ENCODE measurements around the gene COA1.
"Not testable (repeated sequence)": the region's sequence is repeated elsewhere in the genome, so short reads cannot be mapped to it uniquely, and the experiment has no call there.

COA1 gene

DNA sequence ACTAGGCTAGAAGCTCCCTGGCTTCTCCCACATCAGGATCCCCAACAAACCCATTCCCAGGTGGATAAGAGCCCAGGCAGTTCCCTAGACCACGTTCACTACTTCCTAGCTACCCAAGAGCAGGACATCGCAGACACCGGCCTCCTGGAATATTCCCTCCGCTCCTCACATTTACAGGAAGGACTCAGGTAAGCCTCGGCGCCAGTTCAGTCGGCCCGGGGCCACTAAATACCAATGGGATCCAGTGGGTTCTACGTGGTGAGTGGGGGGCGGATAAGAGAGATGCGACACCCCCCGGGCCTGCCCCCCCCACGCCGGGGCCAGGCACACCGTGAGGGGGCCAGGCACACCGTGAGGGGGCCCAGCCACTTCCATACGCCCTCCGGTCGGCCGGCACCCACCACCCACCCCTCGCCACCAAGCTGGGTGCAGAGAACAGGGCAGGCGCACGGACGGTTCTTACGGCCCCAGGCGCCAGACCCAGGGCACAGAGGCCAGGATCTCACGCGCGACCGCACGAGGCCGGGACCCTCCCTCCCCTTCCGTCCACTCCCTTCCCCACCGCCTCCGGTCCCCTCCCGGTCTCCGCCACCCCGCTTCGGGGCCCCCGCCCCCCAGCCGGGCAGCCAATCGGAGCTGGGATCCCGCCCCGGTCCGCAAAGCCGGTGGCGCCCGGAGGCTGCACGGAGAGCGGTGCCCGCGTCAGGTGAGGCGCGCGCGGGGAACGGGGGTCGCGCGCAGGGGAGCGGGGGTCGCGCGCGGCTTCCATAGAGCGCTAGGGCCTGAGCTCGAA is 28.9 kb upstream of the COA1 start, which contains the start of gene BLVRA:
BLVRA (plus strand) TSS at position 652 of the 793 bp plus-strand sequence. CDS start 12,479 bp downstream, outside the sequence.
- DNase-seq, result peak; percentile 65

DNA sequence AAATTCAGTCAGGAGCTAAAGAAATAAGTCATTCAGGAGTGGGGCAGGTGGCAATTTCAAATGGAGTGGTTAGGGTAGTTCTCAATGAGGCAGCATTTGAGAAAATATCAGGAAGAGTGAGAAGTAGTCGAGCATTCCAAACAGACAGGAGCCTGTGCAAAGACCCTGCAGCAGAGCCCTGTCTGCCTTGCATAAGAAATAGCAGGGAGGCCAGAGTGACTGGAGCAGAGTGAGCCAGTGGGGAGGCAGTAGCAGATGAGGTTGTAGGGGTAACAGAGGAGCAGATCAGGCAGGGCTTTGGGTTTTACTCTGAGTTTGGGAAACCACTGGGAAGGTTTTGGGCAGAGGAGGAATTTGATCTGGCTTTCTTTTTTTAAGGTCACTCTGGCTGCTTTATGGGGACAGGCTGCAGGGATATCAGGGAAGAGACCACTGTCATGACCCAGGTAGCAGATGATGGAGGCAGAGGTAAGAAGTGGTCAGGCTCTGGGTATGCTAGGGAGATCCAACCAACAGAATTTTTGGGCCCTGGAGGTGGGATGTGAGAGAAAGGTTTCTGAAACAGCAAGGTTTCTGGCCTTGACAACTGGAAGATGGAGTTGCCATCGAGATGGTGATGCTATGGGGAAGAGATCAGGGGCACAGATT is 27.9 kb upstream of the COA1 start:
- no peak for DNase-seq

DNA sequence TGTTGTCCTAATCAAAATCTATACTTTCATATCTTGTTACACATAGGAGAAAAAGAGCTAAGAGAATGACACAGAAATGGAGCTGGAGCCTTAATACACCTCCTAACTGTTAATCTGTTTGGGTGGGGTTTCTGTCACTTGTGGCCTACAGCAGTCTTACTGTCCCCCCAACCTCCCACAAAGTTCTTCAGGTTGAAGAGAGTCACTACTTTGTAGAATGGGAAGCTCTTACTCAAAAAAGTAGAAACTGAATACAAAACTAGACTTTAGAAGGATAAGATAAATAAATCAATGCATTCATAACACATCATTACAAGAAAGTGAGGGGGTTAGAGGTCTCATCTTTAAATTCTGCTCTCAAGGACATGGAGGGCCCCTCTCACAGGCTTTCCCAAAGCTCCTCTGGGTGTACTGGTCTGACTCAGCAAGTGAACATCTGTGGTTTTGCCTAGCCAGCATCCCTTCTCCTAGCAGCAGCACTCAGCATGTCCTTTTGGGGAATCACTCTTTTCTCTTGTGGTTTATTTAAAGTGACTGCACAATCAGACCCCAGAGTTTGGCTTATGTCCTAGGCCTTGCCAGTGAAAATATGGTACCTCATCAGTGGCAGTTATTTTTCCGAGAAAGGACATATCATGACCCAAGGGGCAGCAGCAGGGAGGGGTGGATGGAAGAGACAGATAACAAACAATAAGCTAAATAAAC is 27.2 kb upstream of the COA1 start:
- no peak for DNase-seq

DNA sequence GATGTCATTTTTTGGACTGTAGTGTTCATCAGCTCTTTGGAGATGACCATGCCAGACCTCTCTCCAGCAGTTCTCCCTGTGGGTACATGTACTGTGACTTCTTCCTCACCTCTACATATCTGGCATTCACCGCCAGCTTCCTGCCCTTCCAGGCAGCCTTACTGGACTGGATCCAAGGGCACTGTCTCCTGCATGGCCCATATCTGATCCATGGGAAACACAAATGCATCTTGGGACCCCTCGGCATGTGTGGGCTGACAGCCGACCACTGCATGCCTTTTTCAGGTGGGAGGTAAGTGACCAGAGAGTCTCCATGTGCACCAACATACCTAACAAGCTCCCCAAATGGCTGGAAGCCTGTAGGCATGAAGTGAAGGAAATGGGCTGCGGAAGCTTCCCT is 25.3 kb upstream of the COA1 start:
- DNase-seq, result no peak

DNA sequence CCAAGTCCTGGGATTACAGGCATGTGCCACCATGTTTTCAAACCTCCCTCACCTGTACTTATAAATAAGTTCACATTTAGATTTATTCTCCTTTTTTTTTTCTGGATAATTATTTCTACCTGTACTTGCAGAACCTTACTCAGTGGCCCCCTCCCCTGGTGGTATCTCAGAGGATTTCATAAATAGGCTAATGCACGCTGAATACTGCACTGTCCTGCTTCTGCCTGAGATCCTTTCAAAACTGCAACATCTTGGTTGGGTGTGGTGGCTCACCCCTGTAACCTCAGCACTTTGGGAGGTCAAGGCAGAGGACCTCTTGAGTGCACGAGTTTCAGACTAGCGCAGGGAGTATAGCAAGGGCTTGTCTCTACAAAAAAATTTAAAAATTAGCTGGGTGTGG is 24.5 kb upstream of the COA1 start:
- no peak for DNase-seq

DNA sequence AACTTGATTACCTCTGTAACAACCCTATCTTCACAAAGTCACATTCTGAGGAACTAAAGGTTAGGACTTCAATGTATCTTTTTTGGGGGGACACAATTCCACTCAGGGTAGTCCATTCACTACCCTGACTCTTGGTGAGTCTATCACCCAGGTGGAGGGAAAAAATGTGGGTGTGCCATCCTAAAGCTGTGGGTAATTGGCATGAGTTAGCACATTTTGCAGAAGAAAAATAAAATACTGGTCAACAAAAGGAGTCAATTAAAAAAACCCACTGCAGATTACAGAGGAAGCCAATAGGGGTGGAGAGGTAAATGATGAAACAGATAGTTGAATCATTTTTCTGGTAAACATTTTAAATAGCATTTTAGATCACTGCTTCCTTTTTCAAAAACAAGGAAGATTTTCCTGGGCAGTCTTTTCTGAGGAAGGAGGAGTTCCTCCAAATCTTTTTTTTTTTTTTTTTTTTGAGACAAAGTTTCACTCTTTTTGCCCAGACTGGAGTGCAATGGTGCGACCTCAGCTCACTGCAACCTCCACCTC is 24.0 kb upstream of the COA1 start:
- DNase-seq, result no peak

DNA sequence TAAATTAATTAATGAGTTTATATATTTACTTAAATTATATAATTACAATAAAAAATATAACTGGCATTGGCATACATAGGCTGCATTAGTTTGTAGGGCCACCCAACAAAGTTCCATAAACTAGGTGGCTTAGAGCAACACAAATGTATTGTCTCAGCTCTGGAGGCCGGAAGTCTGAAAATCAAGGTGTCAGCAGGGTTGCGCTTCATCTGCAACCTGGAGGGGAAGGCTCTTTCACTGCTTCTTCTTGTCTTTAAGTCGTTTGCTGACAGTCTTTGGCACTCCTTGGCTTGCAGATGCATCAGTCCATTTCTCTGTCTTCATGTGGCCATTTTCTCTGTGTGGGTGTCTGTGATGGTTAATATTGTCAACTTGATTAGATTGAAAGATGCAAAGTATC is 23.1 kb upstream of the COA1 start:
- DNase-seq, result no peak

DNA sequence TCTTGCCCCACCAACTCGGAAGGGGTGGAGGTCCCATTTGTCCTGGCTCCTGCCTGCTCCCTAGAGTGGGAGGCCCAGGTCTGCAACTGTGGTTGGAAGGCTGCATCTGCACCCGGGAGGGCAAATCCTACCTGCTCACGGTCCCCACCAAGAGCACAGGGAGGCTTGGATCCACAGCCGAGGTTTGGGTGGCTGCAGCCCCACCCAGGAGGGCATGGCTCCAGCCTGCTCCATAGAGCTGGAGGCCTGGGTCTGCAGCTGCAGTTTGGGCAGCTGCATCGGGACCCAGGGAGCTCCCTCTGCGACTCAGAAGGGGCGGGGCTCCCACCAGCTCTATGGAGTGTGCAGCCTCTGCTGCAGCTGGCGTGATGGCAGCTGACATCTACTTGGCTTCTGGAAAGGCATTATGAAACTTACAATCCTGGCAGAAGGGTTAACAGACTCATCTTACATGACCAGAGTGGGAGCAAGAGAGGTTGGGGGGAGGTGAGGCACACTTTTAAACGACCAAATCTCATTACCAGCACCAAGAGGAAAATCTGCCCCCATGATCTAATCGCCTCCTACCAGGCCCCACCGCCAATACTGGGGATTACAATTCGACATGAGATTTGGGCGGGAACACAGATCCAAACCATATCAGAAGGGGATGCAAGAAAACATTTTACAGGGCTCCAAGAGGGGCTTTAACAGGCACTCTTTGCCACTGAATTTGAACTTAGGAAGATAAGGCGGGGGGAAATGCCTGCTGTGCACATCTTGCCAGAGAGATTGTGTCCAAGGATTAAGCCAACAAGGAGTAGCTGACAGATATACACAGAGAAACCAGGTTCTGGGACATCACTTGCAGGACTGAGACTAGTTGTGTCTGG is 20.9 kb upstream of the COA1 start:
- no peak for DNase-seq

DNA sequence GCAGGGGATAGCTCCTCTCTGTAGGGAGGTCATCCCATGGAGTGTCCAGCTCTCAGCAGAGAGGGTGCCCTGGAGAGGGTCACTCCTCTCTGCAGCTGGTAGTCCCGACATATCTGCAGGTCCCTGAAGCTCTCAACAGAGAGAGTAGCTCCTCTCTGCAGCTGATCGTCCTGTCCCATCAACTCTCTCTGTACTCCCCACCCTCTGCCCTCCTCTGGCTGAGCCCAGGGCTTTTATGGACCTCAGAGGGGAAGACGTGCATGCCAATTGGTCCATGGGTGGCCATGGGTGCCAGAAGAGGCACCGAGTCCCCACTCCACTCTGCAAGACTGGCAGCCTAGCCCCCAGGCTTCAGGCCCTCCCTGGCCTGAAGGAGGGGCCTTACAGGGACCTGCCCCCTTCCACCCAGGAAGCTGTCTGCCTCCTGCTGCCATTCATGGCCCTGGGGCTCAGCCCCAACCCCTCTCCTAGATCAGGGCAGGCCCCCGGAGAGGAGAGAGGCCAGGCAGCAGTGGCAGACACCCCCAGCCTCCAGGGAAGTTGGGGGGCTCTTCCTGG is 20.1 kb upstream of the COA1 start:
- DNase-seq, result no peak

DNA sequence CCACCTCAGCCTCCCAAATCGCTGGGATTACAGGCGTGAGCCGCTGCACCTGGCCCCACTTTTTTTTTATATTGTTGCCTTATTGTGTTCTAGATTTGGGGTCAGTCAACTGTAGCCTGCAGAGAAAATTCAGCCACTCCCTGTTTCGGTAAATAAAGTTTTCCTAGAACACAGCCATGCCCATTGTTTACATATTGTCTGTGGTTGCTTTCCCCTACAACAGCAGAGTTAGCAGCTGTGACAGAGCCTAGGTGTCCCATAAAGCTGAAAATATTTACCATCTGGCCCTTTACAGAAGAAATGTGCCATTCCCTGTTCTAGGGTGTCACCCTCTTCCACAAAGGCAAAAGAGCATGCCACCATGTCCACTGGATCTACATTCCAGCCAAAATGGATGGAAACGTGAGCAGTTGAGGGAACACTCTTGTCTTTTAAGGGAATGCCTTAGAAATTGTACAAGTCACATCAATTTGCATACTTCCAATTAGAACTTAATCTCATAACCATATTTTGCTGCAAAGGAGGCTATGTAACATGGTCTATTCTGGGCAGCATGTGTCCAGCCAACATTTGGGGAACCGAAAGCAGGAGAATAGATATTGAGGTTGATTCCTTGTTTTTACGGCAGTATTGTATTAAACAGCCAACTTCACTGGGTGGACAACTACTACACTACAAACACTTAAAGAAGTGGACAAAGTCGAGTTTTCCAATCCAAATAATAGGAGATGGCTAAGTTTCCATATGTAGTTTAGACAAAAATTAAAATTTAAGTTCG is 18.2 kb upstream of the COA1 start:
- DNase-seq, result no peak

DNA sequence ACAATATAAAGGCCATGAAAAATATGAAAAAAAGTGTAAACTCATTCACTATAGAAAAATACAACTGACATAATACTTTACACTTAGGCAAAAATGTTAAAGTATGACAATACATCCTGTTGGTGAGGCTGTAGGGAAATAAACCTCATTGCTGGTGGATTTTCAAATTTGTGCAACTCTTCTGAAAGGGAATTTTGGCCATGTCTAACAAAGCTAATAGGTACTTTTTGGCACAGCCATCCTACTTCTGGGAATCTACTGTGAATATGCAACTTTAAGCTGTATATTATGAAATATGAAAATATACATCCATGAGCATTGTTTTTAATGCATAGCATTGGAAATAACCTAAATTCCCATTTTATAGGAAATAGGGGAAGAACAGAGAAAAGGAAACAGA is 13.4 kb upstream of the COA1 start:
- DNase-seq, result no peak

DNA sequence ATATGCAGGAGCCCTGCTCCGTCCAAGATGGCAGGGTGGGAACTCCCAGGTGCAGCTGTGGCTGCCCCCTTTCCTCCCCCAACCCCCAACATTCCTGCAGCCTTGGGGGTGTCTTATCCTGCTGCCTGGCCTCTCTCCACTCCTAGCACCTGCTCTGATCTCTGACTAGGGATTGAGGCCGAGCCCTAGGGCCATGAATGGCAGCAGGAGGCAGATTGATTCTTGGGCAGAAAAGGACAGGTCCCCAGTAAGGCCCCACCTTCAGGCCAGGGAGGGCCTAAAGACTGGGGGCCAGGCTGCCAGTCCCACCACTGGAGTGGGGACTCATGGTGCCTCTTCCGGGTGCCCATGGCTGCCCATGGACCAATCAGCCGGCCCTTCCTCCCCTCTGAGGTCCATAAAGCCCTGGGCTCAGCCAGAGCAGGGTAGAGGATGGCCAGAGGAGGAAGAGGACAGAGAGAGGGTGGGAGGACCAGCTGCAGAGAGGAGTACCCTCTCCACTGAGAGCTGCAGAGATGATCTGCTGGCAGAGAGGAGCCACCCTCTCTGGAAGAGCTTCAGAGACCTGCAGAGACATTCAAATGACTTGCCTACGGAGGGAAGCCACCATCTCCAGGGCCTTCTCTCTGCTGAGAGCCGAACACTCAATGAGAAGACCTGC is 8.3 kb upstream of the COA1 start:
- no peak for DNase-seq

DNA sequence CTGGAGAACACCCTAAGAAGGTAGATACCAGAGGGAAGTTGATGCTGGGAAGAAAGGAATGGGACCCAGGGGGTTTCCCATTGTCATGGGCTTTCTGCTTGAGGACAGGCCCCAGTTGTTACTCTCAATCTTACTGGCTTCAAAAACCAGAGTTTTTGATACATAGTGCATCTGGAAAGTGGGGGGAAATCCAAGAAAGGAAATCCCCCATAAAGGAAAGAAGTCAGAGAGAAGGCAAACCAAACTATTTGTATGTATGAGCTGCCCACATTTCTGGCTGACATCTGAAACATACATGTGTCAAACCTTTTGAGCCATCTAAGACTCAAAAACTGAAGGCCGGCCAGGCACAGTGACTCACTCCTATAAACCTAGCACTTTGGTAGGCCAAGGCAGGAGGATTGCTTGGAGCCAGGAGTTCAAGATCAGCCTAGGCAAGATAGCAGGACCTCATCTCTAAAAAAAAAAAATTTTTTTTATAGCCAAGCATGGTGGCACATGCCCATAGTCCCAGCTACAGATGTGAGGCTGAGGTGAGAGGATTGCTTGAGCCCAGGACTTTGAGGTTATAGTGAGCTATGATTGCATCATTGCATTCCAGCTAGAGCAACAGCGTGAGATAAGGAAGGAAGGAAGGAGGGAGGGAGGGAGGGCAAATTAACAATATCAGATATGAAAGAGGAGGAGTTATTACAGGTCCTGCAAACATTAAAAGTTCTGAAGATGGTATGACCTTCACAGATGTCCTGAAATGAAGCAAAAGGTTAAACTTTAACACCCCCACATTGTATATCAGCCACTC is 6.7 kb upstream of the COA1 start:
- DNase-seq, result no peak

DNA sequence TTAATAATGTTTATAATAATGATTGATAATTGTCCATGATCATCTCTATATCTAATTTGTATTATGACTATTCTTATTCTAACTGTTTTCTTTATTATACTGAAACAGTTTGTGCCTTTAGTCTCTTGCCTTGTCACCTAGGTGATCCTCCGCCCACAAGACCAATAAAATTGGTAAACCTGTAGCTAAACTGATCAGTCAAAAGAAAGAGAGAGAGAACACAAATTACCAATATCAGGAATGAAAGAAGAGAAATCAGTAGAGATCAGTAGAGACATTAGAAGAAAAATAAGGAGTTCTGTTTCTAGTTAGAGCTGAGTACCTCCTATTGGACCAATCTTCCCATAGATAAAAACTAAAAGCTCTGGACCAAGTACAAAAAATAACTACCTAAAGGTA is 6.1 kb upstream of the COA1 start:
- DNase-seq, result no peak

DNA sequence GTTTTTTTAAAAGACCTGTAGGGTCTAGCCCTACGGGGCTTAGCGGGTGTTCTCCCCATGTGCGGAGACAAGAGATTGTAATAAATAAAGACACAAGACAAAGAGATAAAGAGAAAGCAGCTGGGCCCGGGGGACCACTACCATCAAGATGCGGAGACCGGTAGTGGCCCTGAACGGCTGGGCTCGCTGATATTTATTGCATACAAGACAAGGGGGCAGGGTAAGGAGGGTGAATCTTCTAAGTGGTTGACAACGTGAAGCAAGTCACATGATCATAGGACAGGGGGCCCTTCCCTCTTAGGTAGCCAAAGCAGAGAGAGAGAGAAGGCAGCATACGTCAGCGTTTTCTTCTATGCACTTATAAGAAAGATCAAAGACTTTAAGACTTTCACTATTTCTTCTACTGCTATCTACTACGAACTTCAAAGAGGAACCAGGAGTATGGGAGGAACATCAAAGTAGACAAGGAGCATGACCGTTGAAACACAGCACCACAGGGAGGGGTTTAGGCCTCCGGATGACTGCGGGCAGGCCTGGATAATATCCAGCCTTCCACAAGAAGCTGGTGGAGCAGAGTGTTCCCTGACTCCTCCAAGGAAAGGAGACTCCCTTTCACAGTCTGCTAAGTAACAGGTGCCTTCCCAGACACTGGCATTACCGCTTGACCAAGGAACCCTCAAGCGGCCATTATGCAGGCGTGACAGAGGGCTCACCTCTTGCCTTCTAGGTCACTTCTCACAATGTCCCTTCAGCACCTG is 5.4 kb upstream of the COA1 start:
- not testable (repeated sequence) for DNase-seq

DNA sequence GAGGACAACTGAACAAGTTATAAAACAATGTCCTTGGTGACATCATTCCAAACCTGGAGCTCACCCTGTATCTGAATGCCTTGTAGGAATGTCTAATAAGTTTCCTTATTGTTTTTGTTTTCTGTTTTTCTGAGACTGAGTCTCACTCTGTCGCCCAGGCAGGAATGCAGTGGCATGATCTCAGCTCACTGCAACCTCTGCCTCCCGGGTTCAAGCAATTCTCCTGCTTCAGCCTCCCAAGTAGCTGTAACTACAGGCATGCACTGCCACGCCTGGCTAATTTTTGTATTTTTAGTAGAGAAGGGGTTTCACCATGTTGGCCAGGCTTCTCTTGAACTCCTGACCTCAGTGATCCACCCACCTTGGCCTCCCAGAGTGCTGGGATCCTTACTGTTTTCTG is 2.2 kb upstream of the COA1 start:
- DNase-seq, result not testable (repeated sequence)

DNA sequence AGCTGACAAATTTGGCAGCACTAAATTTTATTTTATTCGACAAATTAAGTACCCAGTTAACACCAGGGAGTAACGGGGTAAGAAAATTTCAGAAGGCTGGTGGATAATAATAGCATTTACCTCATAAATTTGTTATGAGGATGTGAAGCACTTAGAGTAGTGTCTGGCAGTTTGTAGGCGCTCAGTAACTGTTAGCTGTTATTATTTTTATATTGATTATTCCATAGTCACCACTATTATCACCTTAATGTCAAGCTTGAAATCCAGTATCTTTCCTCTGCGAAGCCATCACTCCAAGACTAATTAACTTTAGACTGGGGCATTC is 563 bp upstream of the COA1 start:
- DNase-seq, result no peak

DNA sequence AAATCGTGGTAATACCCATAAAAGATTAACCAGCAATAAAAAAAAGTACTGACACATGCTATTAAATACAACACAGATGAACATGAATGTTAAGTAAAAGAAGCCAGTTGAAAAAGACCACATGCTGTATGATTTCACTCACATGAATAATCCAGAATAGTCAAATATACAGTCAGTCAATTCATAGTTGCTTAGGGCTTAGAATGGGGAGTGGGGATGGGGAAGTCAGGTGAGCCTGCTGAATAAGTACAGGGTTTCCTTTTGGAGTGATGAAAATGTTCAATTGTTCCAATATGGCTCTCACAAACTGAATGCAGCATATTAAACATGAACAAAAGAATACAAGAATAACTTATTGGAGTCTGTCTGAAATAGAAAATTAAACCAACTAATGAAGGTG is 1.8 kb downstream of the COA1 start:
- DNase-seq, result no peak

DNA sequence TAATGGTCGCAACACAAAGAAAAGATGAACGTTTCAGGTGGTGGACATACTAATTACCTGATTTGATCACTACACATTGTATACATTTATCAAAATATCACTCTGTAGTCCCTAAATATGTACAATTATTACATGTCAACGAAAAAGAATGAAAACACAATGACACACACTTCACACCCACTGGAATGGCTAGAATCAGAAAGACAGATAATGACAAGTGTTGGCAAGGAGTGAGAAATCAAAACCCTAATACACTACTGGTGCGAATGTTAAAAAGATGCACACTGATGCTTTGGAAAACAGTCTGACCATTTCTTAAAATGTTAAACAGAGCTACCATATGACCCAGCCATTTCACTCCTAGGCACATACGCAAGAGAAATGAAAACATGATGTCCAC is 2.3 kb downstream of the COA1 start:
- DNase-seq, result no peak

Data from stimulated activated CD4-positive, alpha-beta T cell treated with anti-CD3 and anti-CD28 coated beads, Interleukin-4, amount 100 ng/mL, for 4 hours (primary cell).